Right lobe of liver (tissue), 4 donors: ENCODE data around the gene PLA2G7.

ENCODE experiments used
- POLR2A ChIP-seq: fragments of 450-650 bp; IDR thresholded peaks from one replicate; pipeline ENCODE4 v1.6.1; 2017; ENCODE audit warnings: antibody characterized with exemption, mild to moderate bottlenecking
- TF ChIP-seq, protein P1 (sequence below), 4 donors: fragments of 200-600 bp in 3 of 4; fragments of 450-650 bp in 1 of 4; IDR thresholded peaks; one replicate each; pipeline versions ENCODE4 v1.5.1 to v1.8.0; 2016 to 2022; ENCODE audit warnings: antibody characterized with exemption in 4 of 4, mild to moderate bottlenecking in 2 of 4
- donor health status: DM: no; HTN: no; CAD: no.
- donor health status: DM: no; HTN: no; CAD: no.
- donor health status: DM: no; HTN: yes; CAD: no.

DNA sequence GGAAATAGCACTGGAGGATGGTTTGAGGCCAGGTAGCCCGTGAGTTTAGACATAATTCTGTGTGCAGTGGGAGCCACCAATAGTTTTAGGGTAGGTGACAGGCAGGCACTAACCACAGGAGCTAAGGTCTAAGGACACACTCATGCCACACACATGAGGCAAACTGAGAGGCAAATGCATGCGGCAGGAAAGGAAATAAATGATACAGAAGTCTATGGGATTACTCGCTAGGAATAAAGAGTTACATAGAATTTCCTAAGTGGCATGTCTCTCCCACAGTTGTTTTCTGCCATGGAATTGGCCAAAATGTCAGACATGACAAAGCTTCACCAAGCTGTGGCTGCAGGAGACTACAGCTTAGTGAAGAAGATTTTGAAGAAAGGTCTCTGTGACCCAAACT, 16.5 kb upstream of the PLA2G7 start:
- TF ChIP-seq, protein P1, sequence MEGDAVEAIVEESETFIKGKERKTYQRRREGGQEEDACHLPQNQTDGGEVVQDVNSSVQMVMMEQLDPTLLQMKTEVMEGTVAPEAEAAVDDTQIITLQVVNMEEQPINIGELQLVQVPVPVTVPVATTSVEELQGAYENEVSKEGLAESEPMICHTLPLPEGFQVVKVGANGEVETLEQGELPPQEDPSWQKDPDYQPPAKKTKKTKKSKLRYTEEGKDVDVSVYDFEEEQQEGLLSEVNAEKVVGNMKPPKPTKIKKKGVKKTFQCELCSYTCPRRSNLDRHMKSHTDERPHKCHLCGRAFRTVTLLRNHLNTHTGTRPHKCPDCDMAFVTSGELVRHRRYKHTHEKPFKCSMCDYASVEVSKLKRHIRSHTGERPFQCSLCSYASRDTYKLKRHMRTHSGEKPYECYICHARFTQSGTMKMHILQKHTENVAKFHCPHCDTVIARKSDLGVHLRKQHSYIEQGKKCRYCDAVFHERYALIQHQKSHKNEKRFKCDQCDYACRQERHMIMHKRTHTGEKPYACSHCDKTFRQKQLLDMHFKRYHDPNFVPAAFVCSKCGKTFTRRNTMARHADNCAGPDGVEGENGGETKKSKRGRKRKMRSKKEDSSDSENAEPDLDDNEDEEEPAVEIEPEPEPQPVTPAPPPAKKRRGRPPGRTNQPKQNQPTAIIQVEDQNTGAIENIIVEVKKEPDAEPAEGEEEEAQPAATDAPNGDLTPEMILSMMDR (IDR thresholded peaks at IDR 0.05): no peak
- TF ChIP-seq POLR2A: no peak
